Lung (tissue), 12 donors: ENCODE measurements around the gene CNN2. TPM values are rescaled to one million over a fixed set of nuclear protein-coding genes. Genes with fewer than 3 reads are reported as not detected.

Experiments
- ATAC-seq: fragments of 200-7000 bp; cut with Tn5 transposase; one replicate; pipeline ENCODE4 v1.9.1; 2020; ENCODE audit warnings: moderate number of reproducible peaks; ENCODE audit not compliant: insufficient read depth, low FRiP score
- DNase-seq, 3 donors: peaks; one replicate each; pipeline ENCODE4 v3.0.0-alpha.2; 2013 to 2017
- H3K27ac ChIP-seq, 2 donors: one replicate each; pipeline ENCODE4 v1.5.1; 2013; ENCODE audit warnings: mild to moderate bottlenecking in 2 of 2, moderate library complexity in 2 of 2, control low read depth in 1 of 2, inconsistent platforms in 1 of 2, low read depth in 1 of 2, low read length in 1 of 2
- H3K27me3 ChIP-seq, 3 donors: one replicate each; pipeline ENCODE4 v1.5.1; 2013; ENCODE audit warnings: low read length in 2 of 3; ENCODE audit not compliant: control insufficient read depth in 3 of 3, insufficient read depth in 3 of 3
- H3K36me3 ChIP-seq, 4 donors: one replicate each; pipeline ENCODE4 v1.5.1; 2013; ENCODE audit warnings: low read length in 4 of 4, mild to moderate bottlenecking in 1 of 4, moderate library complexity in 1 of 4; ENCODE audit not compliant: control insufficient read depth in 4 of 4, insufficient read depth in 4 of 4
- H3K4me1 ChIP-seq, 5 donors: one replicate each; pipeline ENCODE4 v1.5.1; 2013; ENCODE audit warnings: low read length in 5 of 5, mild to moderate bottlenecking in 2 of 5, moderate library complexity in 1 of 5; ENCODE audit not compliant: control insufficient read depth in 5 of 5, insufficient read depth in 5 of 5
- H3K4me3 ChIP-seq: one replicate; pipeline ENCODE4 v1.5.1; 2013; ENCODE audit warnings: mild to moderate bottlenecking, control low read depth, moderate library complexity
- H3K9ac ChIP-seq, 2 donors: one replicate each; pipeline ENCODE4 v1.5.1; 2013; ENCODE audit warnings: low read length in 2 of 2, control low read depth in 1 of 2; ENCODE audit not compliant: insufficient read depth in 1 of 2
- H3K9me3 ChIP-seq, 4 donors: one replicate each; pipeline ENCODE4 v1.5.1; 2013; ENCODE audit warnings: low read length in 3 of 4, mild to moderate bottlenecking in 1 of 4, moderate library complexity in 1 of 4; ENCODE audit not compliant: control insufficient read depth in 4 of 4, insufficient read depth in 3 of 4
- whole genome bisulfite sequencing, 2 donors: extraction: QIAGEN DNeasy Blood & Tissue Kit; methylation state at CpG; one replicate each; pipeline ENCODE4 v1.1.7; 2013; 5-methylcytosine and 5-hydroxymethylcytosine counted together
- polyA plus RNA-seq, 2 donors: library from polyadenylated mRNA; stranded (reverse); fragments of 200-250 nt; gene quantifications; one replicate each; pipeline ENCODE4 v1.2.1, GENCODE V29; 2013
- total RNA-seq, 2 donors: library from RNA; depleted of rRNA in 1 of 2; stranded (reverse); fragments of >200 nt in 1 of 2; gene quantifications; one replicate each; pipeline ENCODE4 v1.2.1, GENCODE V29; 2014 to 2021
- TF ChIP-seq, protein P1 (sequence below): IDR thresholded peaks from 2 replicates; pipeline ENCODE4 v1.5.1; 2012; ENCODE audit warnings: mild to moderate bottlenecking; ENCODE audit errors: control extremely low read depth, extremely low read depth
- donor health status: control.
- donor health status: control.
- donor health status: Bipolar disorder and iron deficiency.
- donor health status: healthy.
- donor health status: DM: yes; HTN: yes; CAD: no.

The CNN2 gene
- total and polyA plus RNA-seq, 4 donors: 161 to 236 (median 180) TPM

DNA sequence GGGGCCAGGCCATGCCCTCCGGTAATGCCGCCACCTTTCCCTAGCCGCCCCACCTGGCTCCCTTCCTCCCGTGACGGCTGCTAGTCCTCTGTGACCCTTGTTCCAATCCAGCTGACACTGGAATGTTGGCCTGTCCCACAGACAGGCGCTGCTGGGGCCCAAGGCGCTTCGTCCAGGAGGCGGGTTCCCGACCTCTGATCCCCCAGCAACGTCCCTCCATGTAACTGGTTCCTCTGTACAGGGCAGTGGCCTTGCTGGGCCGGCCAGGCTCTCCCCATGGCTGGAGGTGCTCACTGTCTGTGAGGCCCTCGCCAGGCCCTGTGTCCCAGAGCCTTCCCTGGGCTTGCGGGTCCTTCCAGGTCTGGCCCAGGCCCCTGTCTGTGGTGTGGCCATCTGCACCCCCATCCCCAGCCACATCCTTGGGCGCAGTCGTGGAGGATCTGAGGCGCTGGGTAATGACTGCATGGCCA is 33.0 kb upstream of the CNN2 start:
- no peak overlapping the region for H3K4me3 ChIP-seq
- H3K27ac ChIP-seq: no peak overlapping the region
- no peak overlapping the region for H3K9ac ChIP-seq
- 93 to 94% methylated on average over 17 of the region's 17 CpGs for WGBS, 2 donors
- DNase-seq: no peak
- H3K36me3 ChIP-seq: peaks cover 0 to 36% (median 4%) of the 10 kb centered on the region in 4 donors
- H3K9me3 ChIP-seq: peaks cover 0 to 2% (median 0%) of the 10 kb centered on the region in 4 donors
- peaks cover 0 to 10% (median 6%) of the 10 kb centered on the region in 5 donors for H3K4me1 ChIP-seq
- H3K27me3 ChIP-seq: peaks cover 0 to 23% (median 21%) of the 10 kb centered on the region in 3 donors
- TF ChIP-seq, protein P1, sequence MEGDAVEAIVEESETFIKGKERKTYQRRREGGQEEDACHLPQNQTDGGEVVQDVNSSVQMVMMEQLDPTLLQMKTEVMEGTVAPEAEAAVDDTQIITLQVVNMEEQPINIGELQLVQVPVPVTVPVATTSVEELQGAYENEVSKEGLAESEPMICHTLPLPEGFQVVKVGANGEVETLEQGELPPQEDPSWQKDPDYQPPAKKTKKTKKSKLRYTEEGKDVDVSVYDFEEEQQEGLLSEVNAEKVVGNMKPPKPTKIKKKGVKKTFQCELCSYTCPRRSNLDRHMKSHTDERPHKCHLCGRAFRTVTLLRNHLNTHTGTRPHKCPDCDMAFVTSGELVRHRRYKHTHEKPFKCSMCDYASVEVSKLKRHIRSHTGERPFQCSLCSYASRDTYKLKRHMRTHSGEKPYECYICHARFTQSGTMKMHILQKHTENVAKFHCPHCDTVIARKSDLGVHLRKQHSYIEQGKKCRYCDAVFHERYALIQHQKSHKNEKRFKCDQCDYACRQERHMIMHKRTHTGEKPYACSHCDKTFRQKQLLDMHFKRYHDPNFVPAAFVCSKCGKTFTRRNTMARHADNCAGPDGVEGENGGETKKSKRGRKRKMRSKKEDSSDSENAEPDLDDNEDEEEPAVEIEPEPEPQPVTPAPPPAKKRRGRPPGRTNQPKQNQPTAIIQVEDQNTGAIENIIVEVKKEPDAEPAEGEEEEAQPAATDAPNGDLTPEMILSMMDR: no peak
- no peak for ATAC-seq

DNA sequence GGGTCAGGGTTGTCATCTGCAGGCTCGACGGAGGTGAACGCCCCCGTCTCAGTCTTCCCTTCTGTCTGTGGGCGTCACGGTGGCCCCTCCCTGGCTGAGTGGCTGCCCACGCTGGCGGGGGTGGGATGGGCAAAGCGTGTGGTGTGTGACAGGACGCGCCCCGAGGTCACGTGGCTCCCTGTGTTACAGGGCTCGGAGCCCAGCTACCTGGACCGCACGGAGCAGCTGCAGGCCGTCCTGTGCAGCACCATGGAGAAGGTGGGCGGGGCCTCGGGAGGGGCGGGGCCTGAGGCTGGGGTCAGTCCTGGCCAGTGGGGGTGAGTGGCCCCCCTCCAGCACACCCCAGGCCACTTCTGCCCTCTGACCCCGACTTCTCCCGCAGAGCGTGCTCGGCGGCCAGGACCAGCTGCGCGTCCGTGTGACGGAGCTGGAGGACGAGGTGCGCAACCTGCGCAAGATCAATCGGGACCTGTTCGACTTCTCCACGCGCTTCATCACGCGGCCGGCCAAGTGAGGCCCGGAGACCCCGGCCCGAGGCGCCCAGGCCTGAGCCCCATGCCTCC is 32.5 kb upstream of the CNN2 start:
- H3K27me3 ChIP-seq: peaks cover 0 to 28% (median 26%) of the 10 kb centered on the region in 3 donors

DNA sequence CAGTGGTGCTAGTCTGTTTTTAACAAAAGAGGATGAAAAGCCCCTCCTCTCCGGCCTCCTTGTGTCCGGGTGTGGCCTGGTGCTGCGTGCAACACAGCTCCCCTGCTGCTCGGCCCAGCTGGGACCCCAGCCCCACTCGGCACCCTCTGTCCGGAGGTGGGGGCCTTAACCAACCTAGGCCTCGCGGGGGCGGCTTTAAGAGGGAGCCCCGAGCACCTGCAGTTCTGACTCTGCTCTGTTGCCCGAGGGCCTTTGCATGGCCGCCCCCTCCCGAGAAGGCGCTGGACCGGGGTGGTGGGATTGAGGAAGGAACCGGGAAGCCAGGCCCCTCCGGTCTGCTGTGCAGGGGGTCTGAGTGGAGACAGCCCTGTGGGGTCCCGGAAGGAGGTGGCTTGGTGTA is 31.9 kb upstream of the CNN2 start:
- ATAC-seq (no peak), DNase-seq (no peak)
- no peak overlapping the region for H3K9ac ChIP-seq
- H3K9me3 ChIP-seq: peaks cover 0 to 2% (median 0%) of the 10 kb centered on the region in 4 donors
- peaks cover 0 to 10% (median 6%) of the 10 kb centered on the region in 5 donors for H3K4me1 ChIP-seq
- TF ChIP-seq, protein P1: no peak
- H3K27me3 ChIP-seq: peaks cover 0 to 33% (median 32%) of the 10 kb centered on the region in 3 donors
- H3K36me3 ChIP-seq: peaks cover 0 to 33% (median 2%) of the 10 kb centered on the region in 4 donors
- no peak overlapping the region for H3K4me3 ChIP-seq
- no peak overlapping the region for H3K27ac ChIP-seq
- 94 to 95% methylated on average over 18 of the region's 18 CpGs for WGBS, 2 donors

More for the DNA sequence above, 32.5 kb upstream of the CNN2 start:
- TF ChIP-seq, protein P1: no peak
- peaks cover 0 to 10% (median 6%) of the 10 kb centered on the region in 5 donors for H3K4me1 ChIP-seq
- H3K27ac ChIP-seq: no peak overlapping the region
- H3K4me3 ChIP-seq: no peak overlapping the region
- DNase-seq: no peak
- no peak overlapping the region for H3K9ac ChIP-seq
- ATAC-seq: no peak
- peaks cover 0 to 2% (median 0%) of the 10 kb centered on the region in 4 donors for H3K9me3 ChIP-seq
- peaks cover 0 to 33% (median 2%) of the 10 kb centered on the region in 4 donors for H3K36me3 ChIP-seq
- 91 to 93% methylated on average over 42 to 43 of the region's 43 CpGs for WGBS, 2 donors
